H1 (cell line): Measurements from ENCODE around the gene KCTD3. TPM values are rescaled to one million over a fixed set of nuclear protein-coding genes. Genes with fewer than 3 reads are reported as not detected.

Source experiments
- CBX5 ChIP-seq: fragments of 300-800, 300-1000 bp; sonication (generic); IDR thresholded peaks from 2 replicates; pipeline ENCODE4 v1.7.1; 2016; ENCODE audit warnings: antibody characterized with exemption, low read length, low read depth
- CTBP2 ChIP-seq: IDR thresholded peaks from 2 replicates; pipeline ENCODE4 v1.7.0; 2011; ENCODE audit warnings: borderline replicate concordance, mild to moderate bottlenecking, moderate library complexity, mixed read lengths, low read length; ENCODE audit not compliant: insufficient read depth, insufficient read length
- EZH2 ChIP-seq: fragments of 200-600 bp; sonication (generic); IDR thresholded peaks from 2 replicates; pipeline ENCODE4 v1.7.1; 2012; ENCODE audit warnings: low read depth, mild to moderate bottlenecking, moderate library complexity, low read length, inconsistent platforms; ENCODE audit not compliant: severe bottlenecking
- PHF8 ChIP-seq: fragments of 200-600 bp; sonication (generic); conservative IDR thresholded peaks from 2 replicates; pipeline ENCODE4 v1.7.1; 2012; ENCODE audit warnings: low read depth, mild to moderate bottlenecking, inconsistent platforms, low read length, moderate library complexity
- RAD21 ChIP-seq, 2 experiments: IDR thresholded peaks in 1 of 2; conservative IDR thresholded peaks in 1 of 2; 2 replicates each; pipeline ENCODE4 v1.6.1; 2011; ENCODE audit warnings: low read depth in 2 of 2, low read length in 2 of 2, improper control_type of control experiment in 1 of 2, inconsistent platforms in 1 of 2, mild to moderate bottlenecking in 1 of 2, moderate library complexity in 1 of 2
- SIX5 ChIP-seq: IDR thresholded peaks from 2 replicates; pipeline ENCODE4 v1.6.1; 2011; ENCODE audit warnings: mild to moderate bottlenecking, low read depth, low read length
- TEAD4 ChIP-seq: IDR thresholded peaks from 2 replicates; pipeline ENCODE4 v1.6.1; 2012; ENCODE audit warnings: low read depth, low read length, inconsistent platforms, mixed read lengths
- polyA plus RNA-seq, 7 experiments: library from polyadenylated mRNA; depleted of rRNA in 3 of 7; stranded (reverse) in 5 of 7; unstranded in 2 of 7; fragments of >200 nt in 5 of 7; fragments of 200-250 nt in 2 of 7; gene quantifications; 1 replicate in 5 of 7; 2 replicates in 1 of 7; 4 replicates in 1 of 7; pipeline versions ENCODE4 v1.2.1 to v1.2.3, GENCODE V29; 2011 to 2013; ENCODE audit warnings: missing spikeins in 2 of 7, mixed read lengths in 2 of 7
- total RNA-seq: library from RNA; stranded (reverse); fragmentation: NEBNext Ultra II Directional; extraction: Animal tissue kit (Norgen Biotek cat#: 25700); gene quantifications from 2 replicates; pipeline ENCODE4 v1.2.1, GENCODE V29; 2021
- TF ChIP-seq, protein P1 (sequence below), 3 experiments: IDR thresholded peaks; 1 replicate in 2 of 3; 2 replicates in 1 of 3; pipeline versions ENCODE4 v1.5.1 to v1.6.1; 2011; ENCODE audit warnings: low read length in 3 of 3, mild to moderate bottlenecking in 3 of 3, inconsistent platforms in 2 of 3, low read depth in 1 of 3, moderate library complexity in 1 of 3; ENCODE audit not compliant: insufficient read depth in 1 of 3; ENCODE audit errors: control extremely low read depth in 1 of 3

The KCTD3 gene
- total and polyA plus RNA-seq, 2 of the 8 experiments (the other 6 are each of a cell fraction or from before 2014, with no cell fraction given) = 43.0 to 55.6 TPM

DNA sequence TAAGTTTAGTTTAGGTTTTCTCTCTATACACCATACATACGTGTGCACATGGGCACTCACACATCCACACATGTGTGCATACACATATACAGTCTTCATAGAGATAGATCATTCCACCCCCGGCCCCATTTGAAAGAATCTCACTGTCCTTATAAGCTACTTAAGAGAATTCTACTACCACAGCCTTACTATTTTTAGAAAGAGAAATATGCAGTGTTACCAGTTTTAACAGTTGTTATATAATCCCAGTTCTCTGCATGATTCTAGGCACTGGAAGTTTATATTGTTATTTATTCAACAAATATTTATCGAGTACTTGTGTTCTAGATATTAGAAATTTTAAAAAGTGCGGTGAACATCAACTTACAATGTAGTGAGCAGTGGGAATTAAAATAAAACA, 41.5 kb downstream of the KCTD3 start (continued):
- TF ChIP-seq, protein P1, sequence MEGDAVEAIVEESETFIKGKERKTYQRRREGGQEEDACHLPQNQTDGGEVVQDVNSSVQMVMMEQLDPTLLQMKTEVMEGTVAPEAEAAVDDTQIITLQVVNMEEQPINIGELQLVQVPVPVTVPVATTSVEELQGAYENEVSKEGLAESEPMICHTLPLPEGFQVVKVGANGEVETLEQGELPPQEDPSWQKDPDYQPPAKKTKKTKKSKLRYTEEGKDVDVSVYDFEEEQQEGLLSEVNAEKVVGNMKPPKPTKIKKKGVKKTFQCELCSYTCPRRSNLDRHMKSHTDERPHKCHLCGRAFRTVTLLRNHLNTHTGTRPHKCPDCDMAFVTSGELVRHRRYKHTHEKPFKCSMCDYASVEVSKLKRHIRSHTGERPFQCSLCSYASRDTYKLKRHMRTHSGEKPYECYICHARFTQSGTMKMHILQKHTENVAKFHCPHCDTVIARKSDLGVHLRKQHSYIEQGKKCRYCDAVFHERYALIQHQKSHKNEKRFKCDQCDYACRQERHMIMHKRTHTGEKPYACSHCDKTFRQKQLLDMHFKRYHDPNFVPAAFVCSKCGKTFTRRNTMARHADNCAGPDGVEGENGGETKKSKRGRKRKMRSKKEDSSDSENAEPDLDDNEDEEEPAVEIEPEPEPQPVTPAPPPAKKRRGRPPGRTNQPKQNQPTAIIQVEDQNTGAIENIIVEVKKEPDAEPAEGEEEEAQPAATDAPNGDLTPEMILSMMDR (IDR thresholded peaks at IDR 0.05; ENCODE audit: control extremely low read depth in 1 of 3, insufficient read depth in 1 of 3, low read depth in 1 of 3, low read length in 3 of 3) = no peak
- TF ChIP-seq RAD21 (IDR thresholded peaks at IDR 0.05 in 1 of 2, conservative IDR thresholded peaks at IDR 0.05 in 1 of 2; ENCODE audit: low read depth in 2 of 2, low read length in 2 of 2) (no peak), TEAD4 (no peak), PHF8 (no peak), EZH2 (no peak), CTBP2 (no peak), SIX5 (no peak), CBX5 (no peak)
